DND-41 (cell line): ENCODE results near the gene CDC25B.

Experiments
- CTCF ChIP-seq: IDR thresholded peaks from 2 replicates; pipeline ENCODE4 v1.5.1; 2012; ENCODE audit warnings: borderline replicate concordance, low read length, moderate library complexity, mild to moderate bottlenecking; ENCODE audit not compliant: poor library complexity, severe bottlenecking; ENCODE audit errors: extremely low read depth
- EZH2 ChIP-seq: IDR thresholded peaks from 3 replicates; pipeline ENCODE4 v1.6.1; 2012; ENCODE audit warnings: borderline replicate concordance, low read depth, mild to moderate bottlenecking, moderate library complexity, low read length, inconsistent platforms; ENCODE audit not compliant: severe bottlenecking

- TF ChIP-seq CTCF (no peak), EZH2 (no peak)
Observed at GRCh38 chr20:3801299-3801698, 5.2 kb downstream of the CDC25B start.
